ENCODE results near the gene CLSTN2.

CLSTN2 gene

GRCh38 chr3:140097874-140098635 lies 163.1 kb downstream of the CLSTN2 start:
- DNase-seq = no peak

- DNase-seq = no peak
These were observed 165.5 kb downstream of the CLSTN2 start for GRCh38 chr3:140100479-140100878.

GRCh38 chr3:140103166-140103565 lies 168.2 kb downstream of the CLSTN2 start:
- no peak for DNase-seq

- DNase-seq = no peak
These were observed 169.1 kb downstream of the CLSTN2 start for GRCh38 chr3:140103986-140104645.

- no peak for DNase-seq
These were observed 179.2 kb downstream of the CLSTN2 start for GRCh38 chr3:140113996-140114788.

GRCh38 chr3:140114789-140115080 lies 179.8 kb downstream of the CLSTN2 start:
- DNase-seq = no peak

- no peak for DNase-seq
These were observed 182.1 kb downstream of the CLSTN2 start for GRCh38 chr3:140117096-140117526.

- no peak for DNase-seq
These were observed 187.2 kb downstream of the CLSTN2 start for GRCh38 chr3:140122183-140122582.

- no peak for DNase-seq
These were observed 193.2 kb downstream of the CLSTN2 start for GRCh38 chr3:140128217-140128616.

GRCh38 chr3:140128631-140129030 lies 193.6 kb downstream of the CLSTN2 start:
- DNase-seq = peak; percentile 13

- no peak for DNase-seq
These were observed 194.8 kb downstream of the CLSTN2 start for GRCh38 chr3:140129768-140130284.

GRCh38 chr3:140131895-140132294 lies 196.9 kb downstream of the CLSTN2 start:
- no peak for DNase-seq

- DNase-seq = no peak
These were observed 199.4 kb downstream of the CLSTN2 start for GRCh38 chr3:140134231-140134965.

- no peak for DNase-seq
These were observed 200.5 kb downstream of the CLSTN2 start for GRCh38 chr3:140135461-140135860.

- no peak for DNase-seq
These were observed 208.5 kb downstream of the CLSTN2 start for GRCh38 chr3:140143367-140144069.

- DNase-seq = no peak
These were observed 210.5 kb downstream of the CLSTN2 start for GRCh38 chr3:140145528-140145927.

GRCh38 chr3:140146668-140147067 lies 211.7 kb downstream of the CLSTN2 start:
- DNase-seq = no peak

GRCh38 chr3:140147965-140148490 lies 213.0 kb downstream of the CLSTN2 start:
- no peak for DNase-seq

- DNase-seq = no peak
These were observed 213.9 kb downstream of the CLSTN2 start for GRCh38 chr3:140148824-140149390.

- no peak for DNase-seq
These were observed 216.3 kb downstream of the CLSTN2 start for GRCh38 chr3:140151321-140151720.

- DNase-seq = no peak
These were observed 218.1 kb downstream of the CLSTN2 start for GRCh38 chr3:140152851-140153639.

Data from activated CD4-positive, alpha-beta T cell treated with anti-CD3 and anti-CD28 coated beads, Interleukin-2, Interleukin-6, amounts not matched to agents 100 ng/mL and 50 ng/mL, durations not matched to agents 16 hours and 8 hours (primary cell).